HUES48 (cell line): ENCODE data around the gene TMEM121B.

ENCODE experiments used
- H3K27ac ChIP-seq: one replicate; pipeline ENCODE4 v1.7.0; 2013; ENCODE audit warnings: low read depth, low read length, inconsistent platforms
- H3K27me3 ChIP-seq: 2 replicates; pipeline ENCODE4 v1.6.1; 2013; ENCODE audit warnings: mild to moderate bottlenecking, low read length; ENCODE audit not compliant: control insufficient read depth, insufficient read depth
- H3K36me3 ChIP-seq: 2 replicates; pipeline ENCODE4 v1.6.1; 2013; ENCODE audit warnings: low read length; ENCODE audit not compliant: control insufficient read depth, insufficient read depth
- H3K4me1 ChIP-seq: 2 replicates; pipeline ENCODE4 v1.6.1; 2013; ENCODE audit warnings: mild to moderate bottlenecking, low read length; ENCODE audit not compliant: control insufficient read depth, insufficient read depth
- H3K4me3 ChIP-seq: 2 replicates; pipeline ENCODE4 v1.5.1; 2013; ENCODE audit warnings: mild to moderate bottlenecking, low read depth, low read length
- H3K9ac ChIP-seq: 2 replicates; pipeline ENCODE4 v1.6.1; 2013; ENCODE audit warnings: mild to moderate bottlenecking, low read depth, low read length, moderate library complexity
- H3K9me3 ChIP-seq: 2 replicates; pipeline ENCODE4 v1.6.1; 2013; ENCODE audit warnings: low read length; ENCODE audit not compliant: control insufficient read depth, insufficient read depth

TMEM121B gene

GRCh38 chr22:17109976-17110375 is 11.2 kb downstream of the TMEM121B start:
- Histone ChIP-seq H3K9me3 (no peaks in the 10 kb centered on the region), H3K4me1 (no peaks in the 10 kb centered on the region), H3K4me3 (no peak overlapping the region), H3K27ac (no peak overlapping the region), H3K9ac (no peak overlapping the region), H3K27me3 (no peaks in the 10 kb centered on the region), H3K36me3 (peaks cover 20% of the 10 kb centered on the region)

GRCh38 chr22:17109113-17109865 is 11.9 kb downstream of the TMEM121B start:
- no peaks in the 10 kb centered on the region for H3K27me3 ChIP-seq
- H3K9me3 ChIP-seq: no peaks in the 10 kb centered on the region
- H3K4me3 ChIP-seq: no peak overlapping the region
- no peak overlapping the region for H3K27ac ChIP-seq
- H3K4me1 ChIP-seq: no peaks in the 10 kb centered on the region
- H3K36me3 ChIP-seq: peaks cover 20% of the 10 kb centered on the region
- H3K9ac ChIP-seq: no peak overlapping the region

GRCh38 chr22:17108256-17109112 is 12.7 kb downstream of the TMEM121B start:
- H3K4me3 ChIP-seq: no peak overlapping the region
- no peak overlapping the region for H3K27ac ChIP-seq
- no peak overlapping the region for H3K9ac ChIP-seq
- no peaks in the 10 kb centered on the region for H3K9me3 ChIP-seq
- H3K27me3 ChIP-seq: no peaks in the 10 kb centered on the region
- H3K36me3 ChIP-seq: peaks cover 20% of the 10 kb centered on the region
- H3K4me1 ChIP-seq: no peaks in the 10 kb centered on the region

- no peaks in the 10 kb centered on the region for H3K4me1 ChIP-seq
- H3K4me3 ChIP-seq: no peak overlapping the region
- peaks cover 20% of the 10 kb centered on the region for H3K36me3 ChIP-seq
- H3K9ac ChIP-seq: no peak overlapping the region
- no peaks in the 10 kb centered on the region for H3K9me3 ChIP-seq
- H3K27me3 ChIP-seq: no peaks in the 10 kb centered on the region
- H3K27ac ChIP-seq: no peak overlapping the region
Observed at GRCh38 chr22:17107547-17107810, 13.7 kb downstream of the TMEM121B start.

- no peak overlapping the region for H3K9ac ChIP-seq
- H3K9me3 ChIP-seq: no peaks in the 10 kb centered on the region
- H3K36me3 ChIP-seq: peaks cover 23% of the 10 kb centered on the region
- H3K4me1 ChIP-seq: no peaks in the 10 kb centered on the region
- no peaks in the 10 kb centered on the region for H3K27me3 ChIP-seq
- H3K4me3 ChIP-seq: no peak overlapping the region
- no peak overlapping the region for H3K27ac ChIP-seq
Observed at GRCh38 chr22:17106785-17107546, 14.2 kb downstream of the TMEM121B start.

GRCh38 chr22:17106161-17106784 is 14.9 kb downstream of the TMEM121B start:
- Histone ChIP-seq H3K36me3 (peaks cover 29% of the 10 kb centered on the region), H3K4me3 (no peak overlapping the region), H3K9ac (no peak overlapping the region), H3K9me3 (no peaks in the 10 kb centered on the region), H3K27ac (no peak overlapping the region), H3K27me3 (no peaks in the 10 kb centered on the region), H3K4me1 (no peaks in the 10 kb centered on the region)

GRCh38 chr22:17105143-17106129 is 15.7 kb downstream of the TMEM121B start:
- H3K4me3 ChIP-seq: no peak overlapping the region
- H3K4me1 ChIP-seq: no peaks in the 10 kb centered on the region

GRCh38 chr22:17104336-17104935 is 16.7 kb downstream of the TMEM121B start:
- Histone ChIP-seq H3K4me3 (no peak overlapping the region), H3K27ac (no peak overlapping the region), H3K4me1 (no peaks in the 10 kb centered on the region), H3K9ac (no peak overlapping the region), H3K27me3 (no peaks in the 10 kb centered on the region), H3K9me3 (no peaks in the 10 kb centered on the region), H3K36me3 (peaks cover 41% of the 10 kb centered on the region)

More at GRCh38 chr22:17105143-17106129, 15.7 kb downstream of the TMEM121B start:
- Histone ChIP-seq H3K36me3 (peaks cover 37% of the 10 kb centered on the region), H3K9ac (no peak overlapping the region; the same call in 1 of the 2 replicates), H3K27me3 (no peaks in the 10 kb centered on the region), H3K9me3 (no peaks in the 10 kb centered on the region), H3K27ac (no peak overlapping the region)

GRCh38 chr22:17103351-17103750 is 17.8 kb downstream of the TMEM121B start:
- no peak overlapping the region for H3K9ac ChIP-seq
- H3K27ac ChIP-seq: no peak overlapping the region
- H3K36me3 ChIP-seq: peaks cover 41% of the 10 kb centered on the region
- H3K27me3 ChIP-seq: no peaks in the 10 kb centered on the region
- H3K4me1 ChIP-seq: no peaks in the 10 kb centered on the region
- H3K9me3 ChIP-seq: no peaks in the 10 kb centered on the region
- H3K4me3 ChIP-seq: no peak overlapping the region
